AG04450 (cell line): ENCODE data around the gene ANKRD61. TPM values are rescaled to one million over a fixed set of nuclear protein-coding genes. Genes with fewer than 3 reads are reported as not detected.
"Not testable (repeated sequence)": the region's sequence is repeated elsewhere in the genome, so short reads cannot be mapped to it uniquely, and the experiment has no call there.

Source experiments
- CTCF ChIA-PET: fragments of 300-600, 350-600 bp; formaldehyde crosslinking; extraction: SDS; loops from one replicate; lab custom pipeline; 2022; ENCODE audit warnings: antibody characterized with exemption, inconsistent platforms; lab: Charles Lee
- POLR2A ChIA-PET: fragments of 350-600 bp; formaldehyde crosslinking; extraction: SDS; loops from one replicate; lab custom pipeline; 2021; ENCODE audit warnings: antibody characterized with exemption, inconsistent platforms; lab: Yijun Ruan, JAX
- DNase-seq: peaks from one replicate; pipeline ENCODE4 v3.0.0-alpha.2; 2011; ENCODE audit warnings: low read depth, low spot score
- H3K27ac ChIP-seq: one replicate; pipeline ENCODE4 v1.5.1; 2012; ENCODE audit warnings: low read depth, low read length, control low read depth
- H3K27me3 ChIP-seq: one replicate; pipeline ENCODE4 v1.6.0; 2012; ENCODE audit warnings: low read length; ENCODE audit not compliant: control insufficient read depth, insufficient read depth
- H3K4me3 ChIP-seq: 2 replicates; pipeline ENCODE4 v1.5.1; 2011; ENCODE audit warnings: mild to moderate bottlenecking, low read depth, low read length, control low read depth
- H3K9me3 ChIP-seq: 2 replicates; pipeline ENCODE4 v1.5.1; 2012; ENCODE audit warnings: low read length; ENCODE audit not compliant: control insufficient read depth, insufficient read depth
- polyA plus RNA-seq: library from polyadenylated mRNA; depleted of rRNA; stranded (reverse); fragments of >200 nt; gene quantifications from 2 replicates; pipeline ENCODE4 v1.2.3, GENCODE V29; 2011
- TF ChIP-seq, protein P1 (sequence below): IDR thresholded peaks from 2 replicates; pipeline ENCODE4 v1.5.1; 2011; ENCODE audit warnings: low read depth, low read length, control low read depth, inconsistent platforms

The ANKRD61 gene
- polyA plus RNA-seq, 1 experiment = 0.22 TPM

DNA sequence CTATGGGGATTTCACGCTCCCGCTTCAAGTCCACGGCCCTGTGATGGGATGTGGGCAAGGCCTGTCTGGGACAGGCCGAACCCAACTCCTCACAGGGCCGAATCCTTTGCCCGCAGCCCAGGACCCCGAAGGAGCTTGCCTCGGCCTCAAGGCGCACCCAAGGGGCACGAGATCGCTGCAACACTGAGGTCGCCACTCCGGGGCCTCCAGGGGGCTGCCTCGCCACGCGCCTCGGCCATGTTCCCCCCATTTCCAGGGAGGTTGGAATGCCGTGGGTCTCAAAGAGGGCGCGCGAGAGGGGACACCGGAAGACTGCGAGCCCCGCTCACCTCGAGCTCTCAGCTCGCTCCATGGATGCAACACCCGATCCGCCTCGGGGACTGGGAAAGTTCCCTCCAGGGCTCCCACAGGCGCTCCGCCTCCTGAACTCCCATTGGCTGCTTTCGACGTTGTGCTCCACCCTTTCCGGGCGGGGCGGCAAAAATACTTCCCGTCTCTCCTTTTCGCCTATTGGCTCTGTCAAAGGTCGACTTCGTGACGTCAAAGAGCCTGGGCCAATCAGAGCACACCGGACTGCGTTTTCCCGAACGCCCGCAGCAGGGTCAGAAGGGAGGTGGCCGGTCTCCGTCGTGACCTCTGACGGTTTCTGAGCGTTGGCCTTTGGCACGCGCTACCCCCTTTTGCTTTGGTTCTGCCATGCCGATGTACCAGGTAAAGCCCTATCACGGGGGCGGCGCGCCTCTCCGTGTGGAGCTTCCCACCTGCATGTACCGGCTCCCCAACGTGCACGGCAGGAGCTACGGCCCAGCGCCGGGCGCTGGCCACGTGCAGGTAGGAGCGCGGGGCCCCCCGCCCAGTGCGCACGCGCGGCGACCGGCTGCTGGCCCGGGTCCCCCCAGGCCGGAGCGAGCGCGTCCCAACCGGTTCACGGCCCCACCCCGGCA, 22.2 kb upstream of the ANKRD61 start, which contains the start of the genes AIMP2 and PMS2:
Gene AIMP2, plus strand, starts transcription at position 605 of the 944 bp plus-strand sequence. Its CDS starts 92 bp downstream, at position 697.
Gene PMS2, minus strand, starts transcription at position 382 of the 944 bp plus-strand sequence. Its CDS starts 30 bp downstream, at position 352.
- peak within 1 kb of the TSS; percentile 89 for H3K4me3 ChIP-seq
- H3K9me3 ChIP-seq = no peaks in the 10 kb centered on the region; the same call in 1 of the 2 replicates
- H3K27ac ChIP-seq = peak within 1 kb of the TSS; percentile 90
- TF ChIP-seq, protein P1, sequence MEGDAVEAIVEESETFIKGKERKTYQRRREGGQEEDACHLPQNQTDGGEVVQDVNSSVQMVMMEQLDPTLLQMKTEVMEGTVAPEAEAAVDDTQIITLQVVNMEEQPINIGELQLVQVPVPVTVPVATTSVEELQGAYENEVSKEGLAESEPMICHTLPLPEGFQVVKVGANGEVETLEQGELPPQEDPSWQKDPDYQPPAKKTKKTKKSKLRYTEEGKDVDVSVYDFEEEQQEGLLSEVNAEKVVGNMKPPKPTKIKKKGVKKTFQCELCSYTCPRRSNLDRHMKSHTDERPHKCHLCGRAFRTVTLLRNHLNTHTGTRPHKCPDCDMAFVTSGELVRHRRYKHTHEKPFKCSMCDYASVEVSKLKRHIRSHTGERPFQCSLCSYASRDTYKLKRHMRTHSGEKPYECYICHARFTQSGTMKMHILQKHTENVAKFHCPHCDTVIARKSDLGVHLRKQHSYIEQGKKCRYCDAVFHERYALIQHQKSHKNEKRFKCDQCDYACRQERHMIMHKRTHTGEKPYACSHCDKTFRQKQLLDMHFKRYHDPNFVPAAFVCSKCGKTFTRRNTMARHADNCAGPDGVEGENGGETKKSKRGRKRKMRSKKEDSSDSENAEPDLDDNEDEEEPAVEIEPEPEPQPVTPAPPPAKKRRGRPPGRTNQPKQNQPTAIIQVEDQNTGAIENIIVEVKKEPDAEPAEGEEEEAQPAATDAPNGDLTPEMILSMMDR = 0 out of 2 replicates have a peak, but pooled peaks have one; percentile 6
- DNase-seq = peak; percentile 93
- POLR2A ChIA-PET = interaction anchor here (0.5 to 1.0 kb wide), 7 partner anchors 13 to 167 kb away, joined by 3 to 6 read pairs (median 3); no protein-coding TSS in a partner anchor
- H3K27me3 ChIP-seq = no peaks in the 10 kb centered on the region
- CTCF ChIA-PET = interaction anchor here (1.0 to 2.5 kb wide), 2 partner anchors 12 to 16 kb away, joined by 3 to 15 read pairs; no protein-coding TSS in a partner anchor

GRCh38 chr7:6010370-6010769, 20.8 kb upstream of the ANKRD61 start:
- H3K27ac ChIP-seq = not testable (repeated sequence)

GRCh38 chr7:6011541-6011940, 19.6 kb upstream of the ANKRD61 start:
- no peak for DNase-seq
- CTCF ChIA-PET = interaction anchor here (0.5 to 1.0 kb wide), 2 partner anchors 14 to 46 kb away, joined by 3 read pairs; no protein-coding TSS in a partner anchor
- TF ChIP-seq, protein P1 = no peak
- Histone ChIP-seq H3K27ac (no peak overlapping the region), H3K4me3 (no peak overlapping the region), H3K27me3 (no peaks in the 10 kb centered on the region), H3K9me3 (no peaks in the 10 kb centered on the region; the same call in 1 of the 2 replicates)
- POLR2A ChIA-PET = interaction anchor here (1.4 kb wide), 1 partner anchor 9 kb away, joined by 3 read pairs; no protein-coding TSS in a partner anchor

More at GRCh38 chr7:6010370-6010769, 20.8 kb upstream of the ANKRD61 start:
- CTCF ChIA-PET, H3K27me3 ChIP-seq, POLR2A ChIA-PET, DNase-seq, H3K9me3 ChIP-seq: not testable (repeated sequence)
- H3K4me3 ChIP-seq = peak overlapping the region; percentile 89; the same call in 1 of the 2 replicates

GRCh38 chr7:6012355-6013104, 18.6 kb upstream of the ANKRD61 start:
- DNase-seq = no peak
- Histone ChIP-seq H3K4me3 (no peak overlapping the region), H3K9me3 (no peaks in the 10 kb centered on the region; the same call in 1 of the 2 replicates), H3K27me3 (no peaks in the 10 kb centered on the region), H3K27ac (no peak overlapping the region)
- TF ChIP-seq, protein P1 = no peak
- ChIA-PET CTCF (interaction anchor here (0.7 to 1.0 kb wide), 2 partner anchors 15 kb away, joined by 3 read pairs; no protein-coding TSS in a partner anchor), POLR2A (no interaction called here)
